ENCODE results near the gene DDX6.

Gene DDX6

GRCh38 chr11:118708296-118708695 is 82.7 kb downstream of the DDX6 start:
- H3K36me3 ChIP-seq (ENCODE audit: control insufficient read depth in 2 of 2, insufficient read depth in 1 of 2, low read length in 2 of 2) = no peaks in the 10 kb centered on the region

GRCh38 chr11:118706546-118706825 is 84.5 kb downstream of the DDX6 start:
- ChIA-PET POLR2A (no interaction called here), CTCF (interaction anchor here (0.6 to 0.9 kb wide), 2 partner anchors 10 to 16 kb away, joined by 3 to 4 read pairs; no protein-coding TSS in a partner anchor)
- TF ChIP-seq ATF2 (tag by site-specific recombination; IDR thresholded peaks at IDR 0.05; ENCODE audit: low read depth) = no peak
- Histone ChIP-seq H3K9me3 (ENCODE audit: control insufficient read depth, insufficient read depth, low read depth, low read length) (no peaks in the 10 kb centered on the region), H3K27ac (ENCODE audit: extremely low read depth, low read depth, low read length) (no peak overlapping the region), H3K36me3 (ENCODE audit: control insufficient read depth in 2 of 2, insufficient read depth in 1 of 2, low read length in 2 of 2) (no peaks in the 10 kb centered on the region), H3K4me3 (ENCODE audit: low read depth, low read length) (no peak overlapping the region), H3K4me1 (ENCODE audit: control insufficient read depth, insufficient read depth, low read length) (no peaks in the 10 kb centered on the region)

More at GRCh38 chr11:118708296-118708695, 82.7 kb downstream of the DDX6 start:
- POLR2A ChIA-PET = no interaction called here
- Histone ChIP-seq H3K4me1 (ENCODE audit: control insufficient read depth, insufficient read depth, low read length) (no peaks in the 10 kb centered on the region), H3K27ac (ENCODE audit: extremely low read depth, low read depth, low read length) (no peak overlapping the region), H3K4me3 (ENCODE audit: low read depth, low read length) (no peak overlapping the region), H3K9me3 (ENCODE audit: control insufficient read depth, insufficient read depth, low read depth, low read length) (no peaks in the 10 kb centered on the region)
- CTCF ChIA-PET = interaction anchor here (1.8 kb wide), 1 partner anchor 19 kb away, joined by 5 read pairs; no protein-coding TSS in a partner anchor
- TF ChIP-seq ZNF341 (tag by site-specific recombination; IDR thresholded peaks at IDR 0.05; ENCODE audit: low read depth) (no peak), ZNF837 (tag by site-specific recombination; IDR thresholded peaks at IDR 0.05) (no peak), GFI1B (tag by site-specific recombination; IDR thresholded peaks at IDR 0.05) (no peak), ZNF561 (tag by site-specific recombination; IDR thresholded peaks at IDR 0.05; ENCODE audit: borderline replicate concordance) (no peak), ZNF660 (tag by site-specific recombination; IDR thresholded peaks at IDR 0.05) (no peak), ZNF184 (tag by site-specific recombination; IDR thresholded peaks at IDR 0.05) (no peak), PBX3 (CRISPR knock-in tag; IDR thresholded peaks at IDR 0.05) (no peak), FEZF1 (tag by site-specific recombination; IDR thresholded peaks at IDR 0.05) (no peak), ZNF645 (tag by site-specific recombination; IDR thresholded peaks at IDR 0.05) (no peak), HOXD13 (CRISPR knock-in tag; IDR thresholded peaks at IDR 0.05; ENCODE audit: borderline replicate concordance) (no peak), ZSCAN18 (tag by site-specific recombination; IDR thresholded peaks at IDR 0.05) (no peak), ZNF416 (tag by site-specific recombination; IDR thresholded peaks at IDR 0.05) (no peak), SALL2 (tag by site-specific recombination; IDR thresholded peaks at IDR 0.05; ENCODE audit: borderline replicate concordance) (no peak), ZNF148 (tag by site-specific recombination; IDR thresholded peaks at IDR 0.05; ENCODE audit: borderline replicate concordance) (no peak)

Measured in HEK293 (cell line).